Breast epithelium (tissue), 3 donors: ENCODE results near the gene CAMTA1.

Experiments
- CTCF ChIP-seq, 3 donors: fragments of 450-650 bp; IDR thresholded peaks; one replicate each; pipeline ENCODE4 v1.5.1; 2016 to 2017; ENCODE audit warnings: antibody characterized with exemption in 3 of 3, mild to moderate bottlenecking in 3 of 3, moderate library complexity in 3 of 3
- POLR2A ChIP-seq: fragments of 450-650 bp; IDR thresholded peaks from one replicate; pipeline ENCODE4 v1.6.1; 2016; ENCODE audit warnings: antibody characterized with exemption, mild to moderate bottlenecking, moderate library complexity

- no peak for TF ChIP-seq POLR2A
- TF ChIP-seq CTCF (IDR thresholded peaks at IDR 0.05): no peak
These were observed 247.7 kb downstream of the CAMTA1 start for GRCh38 chr1:7032992-7033391.
